Adipose tissue (tissue), 3 donors: ENCODE measurements around the gene TBC1D22A. TPM values are rescaled to one million over a fixed set of nuclear protein-coding genes. Genes with fewer than 3 reads are reported as not detected.

Source experiments
- H3K27ac ChIP-seq: one replicate; pipeline ENCODE4 v1.5.1; 2013; ENCODE audit warnings: low read depth, low read length
- WGBS, 3 donors: extraction: QIAGEN DNeasy Blood & Tissue Kit; methylation state at CpG; one replicate each; pipeline ENCODE4 v1.1.7; 2013; 5-methylcytosine and 5-hydroxymethylcytosine counted together
- polyA plus RNA-seq, 3 donors: library from polyadenylated mRNA; stranded (reverse); fragments of 200-250 nt; gene quantifications; one replicate each; pipeline ENCODE4 v1.2.3, GENCODE V29; 2013
- donor health status: healthy with polysubstance abuse.
- donor health status: Bipolar disorder and iron deficiency.
- donor health status: healthy.

TBC1D22A gene
- polyA plus RNA-seq, 3 donors: 13.3 to 16.7 (median 15.4) TPM

DNA sequence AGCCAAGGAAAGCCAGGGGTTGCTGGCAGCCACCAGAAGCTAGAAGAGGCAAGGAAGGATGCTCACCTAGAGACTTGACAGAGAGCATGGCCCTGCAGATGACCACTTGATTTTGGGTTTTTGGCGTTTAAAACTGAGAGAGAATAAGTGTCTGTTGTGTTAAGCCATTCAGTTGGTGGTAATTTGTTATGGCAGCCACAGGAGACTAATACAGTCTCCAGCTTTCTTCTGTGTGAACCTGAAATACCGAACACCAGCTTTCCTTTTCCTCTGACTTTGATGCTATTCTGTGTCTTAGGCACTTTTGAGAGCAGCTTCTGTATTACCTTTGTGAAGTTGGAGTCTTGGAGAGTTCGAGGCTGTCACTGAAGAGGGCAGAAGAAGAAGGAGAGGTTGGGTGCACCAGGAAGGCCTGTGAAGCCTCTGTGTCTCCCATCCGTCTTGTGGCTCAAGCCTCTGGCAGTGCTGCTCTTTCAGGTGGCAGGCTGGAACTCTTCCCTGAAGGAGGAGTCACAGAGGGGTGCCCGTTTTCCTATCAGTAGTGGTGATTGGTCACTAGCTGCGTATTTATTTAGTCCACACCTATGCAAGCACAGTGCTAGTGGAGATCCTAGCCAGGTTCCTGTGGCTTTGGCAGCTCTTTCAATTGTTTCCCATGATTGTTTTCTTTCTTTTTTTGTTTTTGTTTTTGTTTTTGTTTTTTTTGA is 2.5 kb downstream of the TBC1D22A start:
- no peak overlapping the region for H3K27ac ChIP-seq
- WGBS, 3 donors: 55 to 88% (median 78%) methylated on average over 6 of the region's 6 CpGs

DNA sequence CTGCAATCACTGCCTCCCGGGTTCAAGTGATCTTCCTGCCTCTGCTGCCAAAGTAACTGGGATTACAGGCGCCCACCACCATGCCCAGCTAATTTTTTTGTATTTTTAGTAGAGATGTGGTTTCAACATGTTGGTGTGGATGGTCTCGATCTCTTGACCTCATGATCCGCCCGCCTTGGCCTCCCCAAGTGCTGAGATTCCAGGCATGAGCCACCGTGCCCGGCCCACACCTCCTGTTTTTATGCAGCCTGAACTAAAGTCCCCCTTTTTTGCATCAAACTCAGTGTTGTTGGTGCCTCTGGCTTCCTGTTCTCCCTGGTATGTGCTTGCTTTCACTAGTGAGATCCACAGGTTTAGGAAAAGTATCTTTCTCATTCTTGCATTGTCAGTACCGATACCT is 4.2 kb downstream of the TBC1D22A start:
- 94 to 97% (median 95%) methylated on average over 8 of the region's 8 CpGs for WGBS, 3 donors
- H3K27ac ChIP-seq: no peak overlapping the region

DNA sequence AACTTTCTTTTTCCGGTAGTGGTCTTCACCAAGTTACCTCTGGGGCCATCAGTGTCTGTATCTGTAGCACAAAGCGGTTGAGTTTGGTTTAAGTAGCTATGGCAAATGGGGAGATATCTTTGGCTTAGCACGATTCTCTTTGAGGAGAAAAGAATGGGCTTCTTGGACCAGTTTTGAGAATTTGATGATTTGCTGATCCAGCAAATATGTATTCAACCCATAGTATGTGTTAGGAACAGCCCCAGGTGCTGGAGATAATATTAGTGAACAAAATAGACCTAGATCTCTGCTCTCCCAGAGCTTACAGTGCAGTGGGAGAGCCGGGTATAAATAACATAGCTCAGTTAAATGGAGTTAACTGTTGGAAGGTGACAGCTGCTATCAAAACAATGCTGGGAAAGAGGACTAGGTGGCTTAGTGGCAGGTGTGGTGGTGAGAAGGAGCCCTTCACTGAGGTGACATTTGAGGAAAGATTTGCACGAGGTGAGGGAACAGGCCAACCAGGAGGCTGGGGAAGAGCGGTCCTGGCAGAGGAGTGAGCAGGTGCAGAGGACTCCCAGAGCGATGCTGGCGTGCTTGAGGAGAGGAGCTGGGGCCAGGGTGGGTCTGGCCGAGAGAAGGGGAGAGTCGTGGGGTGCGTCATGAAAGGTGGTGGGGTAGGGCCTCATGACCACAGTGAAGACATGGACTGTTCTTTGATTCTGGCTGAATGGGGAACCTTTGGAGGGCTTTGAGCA is 5.0 kb downstream of the TBC1D22A start:
- 94 to 96% (median 96%) methylated on average over 11 of the region's 11 CpGs for WGBS, 3 donors
- no peak overlapping the region for H3K27ac ChIP-seq

DNA sequence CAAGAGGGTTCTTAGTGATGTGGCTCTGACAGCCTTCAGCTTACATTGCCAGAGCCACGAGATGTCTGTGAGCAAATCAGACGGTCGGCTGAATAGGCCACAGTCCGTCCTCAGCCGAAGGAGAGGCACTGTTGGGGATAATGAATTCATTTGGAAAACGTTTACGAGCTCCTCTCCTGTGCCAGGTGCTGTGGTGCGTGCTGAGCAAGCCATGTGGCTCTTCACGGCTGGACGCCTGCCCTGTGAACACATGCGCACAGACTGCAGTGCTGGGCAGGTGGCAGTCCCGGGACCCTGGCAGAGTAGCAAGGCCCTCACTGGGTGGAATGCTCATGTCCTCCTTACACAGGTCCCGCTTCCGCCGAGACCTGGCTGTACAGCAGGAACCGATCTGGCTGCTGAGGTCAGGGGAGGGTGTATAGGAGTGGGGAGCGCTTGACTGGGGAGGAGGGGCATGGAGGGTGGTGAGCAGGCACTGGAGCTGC is 6.8 kb downstream of the TBC1D22A start:
- 79 to 91% (median 88%) methylated on average over 17 of the region's 17 CpGs for WGBS, 3 donors
- no peak overlapping the region for H3K27ac ChIP-seq

DNA sequence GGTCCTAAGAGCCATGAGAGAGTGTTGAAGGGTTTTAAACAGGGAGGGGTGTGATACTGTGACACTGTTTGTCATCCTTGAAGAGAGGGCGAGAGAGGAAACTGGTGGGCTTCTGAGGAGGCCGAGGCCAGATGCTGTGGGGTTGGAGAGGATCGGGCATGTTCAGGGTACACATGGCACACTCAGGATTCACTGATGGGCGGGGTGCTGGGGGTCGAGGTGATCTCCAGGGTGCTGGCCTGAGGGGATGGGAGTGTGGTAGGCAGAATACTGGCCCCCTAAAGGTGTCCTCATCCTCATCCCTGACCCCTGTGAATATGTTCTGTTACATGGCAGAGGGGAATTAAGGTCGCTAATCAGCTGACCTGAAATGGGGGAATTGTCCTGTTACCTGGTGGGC is 7.3 kb downstream of the TBC1D22A start:
- H3K27ac ChIP-seq: no peak overlapping the region
- 92 to 93% (median 93%) methylated on average over 6 of the region's 6 CpGs for WGBS, 3 donors

DNA sequence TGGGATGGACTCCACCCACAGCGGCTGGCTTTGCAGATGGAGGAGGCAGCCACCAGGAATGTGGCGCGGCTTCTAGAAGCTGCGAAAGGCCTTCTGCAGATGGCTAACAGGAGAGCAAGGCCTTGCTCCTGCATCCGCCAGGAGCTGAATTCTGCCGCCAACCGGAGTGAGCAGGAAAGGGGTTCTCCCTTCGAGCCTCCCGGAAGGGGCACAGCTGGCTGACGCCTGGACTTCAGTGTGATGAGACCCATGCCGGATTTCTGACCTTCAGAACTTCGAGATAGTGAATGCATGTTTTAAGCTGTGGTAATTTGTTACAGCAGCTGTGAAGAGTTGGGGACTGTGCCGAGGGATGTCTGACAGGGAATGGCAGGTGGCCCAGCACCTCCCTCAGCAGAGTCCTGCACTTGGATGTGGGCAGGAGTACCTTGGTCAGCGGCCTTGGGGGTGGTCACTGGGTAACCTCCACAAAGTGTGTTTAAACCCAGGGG is 7.7 kb downstream of the TBC1D22A start:
- 63 to 82% (median 75%) methylated on average over 14 of the region's 14 CpGs for WGBS, 3 donors
- no peak overlapping the region for H3K27ac ChIP-seq

DNA sequence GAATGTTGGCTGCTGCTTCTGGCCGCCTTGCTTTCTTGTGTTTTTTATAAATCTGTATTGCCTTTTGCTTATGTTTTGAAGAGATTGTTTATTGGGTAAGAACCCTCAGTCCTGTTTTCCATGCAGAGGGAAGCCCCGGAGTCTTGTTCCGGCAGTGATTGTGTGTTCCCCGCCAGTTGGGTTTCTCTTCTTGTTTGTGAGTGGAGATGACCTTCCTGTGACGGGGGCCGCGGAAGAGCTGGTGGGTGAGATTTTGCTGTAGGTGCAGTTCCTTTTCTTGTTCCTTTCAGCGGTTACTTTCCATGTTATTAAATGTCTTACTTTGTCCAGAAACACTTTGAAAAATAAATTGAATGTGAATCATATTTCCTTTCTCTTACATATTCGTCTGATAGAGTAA is 8.3 kb downstream of the TBC1D22A start:
- no peak overlapping the region for H3K27ac ChIP-seq
- WGBS, 3 donors: 42 to 78% (median 47%) methylated on average over 9 of the region's 9 CpGs

DNA sequence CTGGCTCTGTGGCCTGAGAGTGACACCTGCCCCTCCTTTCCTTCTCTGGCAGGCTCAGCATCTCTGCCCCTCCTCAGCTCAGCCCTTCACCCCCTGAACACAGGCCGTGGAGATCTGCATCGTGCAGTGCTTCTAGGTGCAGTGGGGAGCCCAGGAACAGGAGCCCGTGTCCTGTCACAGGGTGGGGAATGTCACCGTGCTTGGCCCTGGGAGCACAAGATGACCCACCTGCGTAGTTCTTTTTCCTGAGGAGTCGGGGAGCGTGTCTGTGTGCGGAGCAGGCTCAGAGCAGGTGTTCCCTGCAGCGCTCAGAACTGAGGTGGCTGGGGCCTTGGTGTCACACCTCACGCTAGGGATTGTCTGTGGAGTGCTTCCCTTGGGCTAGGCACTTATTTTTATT is 10.6 kb downstream of the TBC1D22A start:
- WGBS, 3 donors: 76 to 86% (median 79%) methylated on average over 10 of the region's 10 CpGs
- no peak overlapping the region for H3K27ac ChIP-seq

DNA sequence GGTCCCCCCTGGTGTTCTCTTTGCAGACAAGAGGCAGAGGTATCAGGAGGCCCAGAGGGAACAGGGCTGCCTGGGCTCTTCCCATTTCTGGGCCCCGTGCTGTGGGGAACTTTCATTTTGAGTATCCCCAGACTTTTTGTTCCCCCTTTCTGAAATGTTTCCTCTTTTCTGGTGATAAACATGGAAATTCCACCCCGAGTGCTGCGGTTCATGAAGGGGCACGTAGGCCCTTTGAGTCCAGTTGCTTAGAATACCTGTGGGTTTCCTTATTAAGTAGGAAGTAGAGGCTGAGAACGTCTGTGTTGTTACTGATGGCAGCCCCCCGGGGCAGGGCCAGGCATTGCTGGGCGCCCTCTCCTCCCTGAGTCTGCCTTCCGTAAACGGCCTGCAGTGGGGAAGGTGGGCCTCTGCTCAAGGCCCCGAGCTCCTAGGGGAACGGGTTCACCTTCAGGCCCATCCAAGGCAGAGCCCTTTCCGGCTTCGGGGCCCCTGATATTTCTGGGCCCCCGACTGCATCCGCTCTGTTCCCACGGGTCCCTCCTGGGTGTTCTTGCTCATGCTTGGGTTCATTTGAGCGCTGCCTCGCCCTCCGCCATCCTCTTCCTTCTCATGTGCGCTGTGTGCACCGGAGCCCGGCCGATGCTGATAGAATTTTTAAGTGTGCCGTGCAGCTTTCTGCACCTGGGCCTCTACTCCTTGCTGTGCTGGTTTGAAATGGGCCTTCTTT is 12.0 kb downstream of the TBC1D22A start:
- 57 to 81% (median 68%) methylated on average over 24 of the region's 24 CpGs for WGBS, 3 donors
- no peak overlapping the region for H3K27ac ChIP-seq

DNA sequence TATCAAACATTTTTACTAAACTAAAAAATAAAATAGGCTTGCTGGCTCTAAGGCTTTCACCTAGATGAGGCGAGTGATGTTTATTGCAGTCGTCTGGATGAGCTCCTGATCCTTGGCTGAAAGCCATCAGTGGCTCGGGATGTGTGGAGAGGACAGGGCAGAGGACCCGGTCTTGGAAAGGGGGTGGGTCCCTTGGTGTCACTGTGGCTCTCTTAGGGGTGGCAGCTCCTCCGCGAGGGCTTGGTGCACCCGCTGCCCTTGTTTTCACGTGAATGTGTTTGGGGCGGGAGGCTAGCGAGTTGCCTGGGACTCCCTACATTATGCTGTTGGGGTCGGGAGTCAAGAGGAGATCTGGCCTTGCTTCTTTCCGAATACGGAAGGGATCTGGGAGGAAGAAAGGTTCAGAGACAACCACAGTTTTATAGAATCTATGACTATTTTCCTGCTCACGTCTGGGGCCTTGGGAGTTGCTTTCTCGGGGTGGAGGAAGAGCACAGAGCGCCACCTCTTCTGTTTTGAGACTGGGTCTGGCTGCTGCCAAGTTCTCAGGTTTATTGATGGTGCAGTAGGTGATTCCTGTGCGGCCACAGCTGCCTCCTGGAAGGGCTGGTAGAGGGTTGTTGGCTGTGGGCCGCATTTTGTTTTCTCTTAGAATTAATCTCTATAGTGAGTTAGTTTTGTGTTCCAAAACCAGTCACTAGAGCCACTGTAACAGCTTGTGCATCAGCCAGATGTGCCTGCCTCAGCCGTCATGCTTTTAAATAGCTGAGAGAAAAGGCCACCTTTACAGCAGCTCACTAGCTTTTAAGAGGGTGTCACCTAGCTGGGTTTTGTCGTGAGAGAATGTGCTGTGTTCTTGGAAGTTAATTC is 12.8 kb downstream of the TBC1D22A start:
- H3K27ac ChIP-seq: no peak overlapping the region
- WGBS, 3 donors: 70 to 77% (median 75%) methylated on average over 20 of the region's 20 CpGs

DNA sequence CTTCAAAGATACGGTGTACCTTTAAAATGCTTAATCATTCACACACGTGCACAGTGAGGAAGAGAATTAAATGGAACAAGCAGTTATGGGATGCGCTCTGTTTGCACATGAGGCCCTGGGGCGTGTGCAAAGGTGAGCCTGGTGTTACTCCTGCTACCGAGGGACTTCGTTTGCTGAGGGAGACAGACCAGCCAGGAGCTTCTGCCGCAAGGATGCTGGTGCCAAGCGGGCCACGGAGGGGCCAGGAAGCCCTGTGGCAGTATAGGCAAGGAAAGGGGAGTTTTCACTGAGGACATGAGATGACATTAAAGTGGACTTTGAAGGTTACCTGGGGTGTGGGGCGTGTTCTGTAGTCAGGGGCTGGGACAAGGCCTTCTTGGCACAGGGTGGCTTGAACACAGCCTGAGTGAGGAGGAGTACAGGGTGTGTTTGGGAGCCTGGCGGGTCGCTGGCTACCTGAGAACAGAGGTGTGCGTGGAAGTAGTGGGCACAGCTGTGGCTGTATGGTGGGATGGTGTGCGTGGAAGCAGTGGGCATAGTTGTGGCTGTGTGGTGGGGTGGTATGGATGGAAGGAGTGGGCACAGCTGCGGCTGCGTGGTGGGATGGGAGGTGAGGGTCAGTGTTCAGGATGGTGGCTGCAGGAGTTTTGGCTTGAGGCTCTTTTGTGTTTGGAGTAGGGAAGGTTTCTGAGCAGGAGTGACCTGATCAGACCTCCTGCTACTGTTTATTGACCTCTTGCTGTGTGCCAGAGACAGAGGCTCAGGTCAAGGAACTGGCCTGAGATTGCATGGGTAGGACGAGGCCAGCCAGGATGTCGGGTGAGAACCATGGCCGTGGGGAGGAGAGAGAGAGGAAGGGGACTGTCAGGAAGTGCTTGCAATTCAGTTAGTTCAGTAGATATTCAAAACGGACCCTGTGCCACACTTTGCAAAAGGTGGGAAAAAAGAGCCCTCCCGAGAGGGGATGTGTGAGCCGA is 13.7 kb downstream of the TBC1D22A start:
- WGBS, 3 donors: 74 to 78% (median 76%) methylated on average over 22 of the region's 22 CpGs
- no peak overlapping the region for H3K27ac ChIP-seq

DNA sequence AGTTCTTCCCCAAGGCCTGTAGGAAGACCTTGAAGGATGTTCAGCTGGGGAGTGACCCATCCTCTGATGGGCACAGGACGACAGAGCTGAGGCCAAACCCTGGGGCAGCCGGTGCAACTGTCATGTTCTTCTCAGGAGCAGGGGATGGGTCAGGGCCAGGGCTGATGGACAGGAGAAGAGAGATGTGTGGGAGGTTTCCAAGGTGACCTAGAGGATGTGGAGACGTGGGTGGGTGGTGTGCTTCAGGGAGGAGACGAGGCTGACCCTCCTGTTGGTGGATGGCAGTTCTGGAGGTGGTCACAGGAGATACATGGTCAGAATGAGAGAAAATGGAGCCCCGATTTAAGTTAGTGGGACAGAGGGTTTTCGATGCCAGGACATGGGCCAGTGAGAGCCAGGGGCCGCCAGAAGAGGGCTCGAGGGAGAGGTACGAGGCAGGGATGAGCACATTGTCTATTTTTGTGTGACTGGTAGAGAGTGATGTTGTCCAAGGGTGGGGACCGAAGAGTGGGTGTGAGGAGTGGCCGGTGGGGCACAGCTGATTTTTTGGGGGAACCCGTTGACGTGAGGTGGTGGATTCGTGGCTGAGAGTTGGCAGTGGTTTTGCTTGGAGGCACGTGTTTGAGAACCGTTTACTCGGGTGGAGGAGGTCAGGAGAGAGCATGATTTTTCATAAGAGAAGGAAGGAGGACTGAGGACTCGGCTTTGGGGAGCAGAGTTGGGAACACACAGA is 14.6 kb downstream of the TBC1D22A start:
- WGBS, 3 donors: 60 to 81% (median 62%) methylated on average over 18 of the region's 18 CpGs

DNA sequence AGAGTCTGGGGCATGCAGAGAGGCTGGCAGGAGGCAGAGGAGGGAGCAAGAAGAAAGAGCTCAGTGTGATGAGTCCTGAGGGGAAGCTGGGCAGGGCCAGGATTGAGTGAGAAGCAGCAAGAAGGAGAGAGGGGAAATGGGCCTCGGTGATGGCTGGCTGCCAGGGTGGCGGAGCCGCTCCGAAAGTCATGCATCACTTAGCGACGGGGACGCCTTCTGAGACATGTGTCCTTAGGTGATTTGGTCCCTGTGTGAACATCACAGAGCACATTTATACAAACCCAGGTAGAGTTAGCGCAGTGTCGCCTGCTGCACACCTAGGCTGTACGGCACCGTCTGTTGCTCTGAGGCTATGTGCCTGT is 15.1 kb downstream of the TBC1D22A start:
- 53 to 67% (median 60%) methylated on average over 11 of the region's 11 CpGs for WGBS, 3 donors

More for the DNA sequence above, 14.6 kb downstream of the TBC1D22A start:
- no peak overlapping the region for H3K27ac ChIP-seq

DNA sequence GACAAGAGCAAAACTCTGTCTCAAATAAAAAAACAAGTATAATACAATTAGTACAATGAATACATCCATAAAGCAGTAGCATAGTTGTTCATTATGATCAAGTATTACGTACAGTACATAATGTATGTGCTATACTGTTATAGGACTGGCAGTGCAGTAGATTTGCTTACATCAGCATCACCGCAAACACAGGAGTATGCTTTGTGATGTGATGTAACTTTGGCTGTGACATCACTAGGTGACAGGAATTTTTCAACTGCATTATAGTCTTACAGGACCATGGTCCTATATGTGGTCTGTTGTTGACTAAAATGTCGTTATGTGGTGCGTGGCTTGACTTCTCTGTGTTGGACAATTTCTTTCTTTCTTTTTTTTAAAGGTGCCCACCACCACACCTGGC is 16.6 kb downstream of the TBC1D22A start:
- WGBS, 3 donors: 91 to 97% (median 92%) methylated on average over 4 of the region's 4 CpGs

More for the DNA sequence above, 15.1 kb downstream of the TBC1D22A start:
- H3K27ac ChIP-seq: no peak overlapping the region

DNA sequence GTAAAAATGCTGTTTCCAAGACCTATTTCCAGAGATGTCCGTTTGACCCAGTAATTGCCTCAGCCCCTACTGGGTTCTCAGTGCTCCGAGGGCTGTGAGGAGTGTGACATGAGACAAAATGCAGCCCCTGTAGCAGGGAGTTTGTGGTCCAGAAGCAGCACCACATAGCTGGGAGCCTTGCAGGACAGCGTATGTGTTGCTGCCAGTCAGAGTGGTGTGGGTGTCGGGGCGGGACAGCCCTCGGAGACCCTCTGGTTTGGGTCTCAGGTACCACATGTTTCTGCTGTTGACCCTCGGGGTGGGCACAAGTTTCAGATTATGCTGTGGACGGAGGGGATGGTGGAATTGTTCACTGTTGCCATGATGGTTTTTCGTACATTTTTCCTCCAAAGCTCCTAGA is 17.2 kb downstream of the TBC1D22A start:
- 81 to 92% (median 91%) methylated on average over 9 of the region's 9 CpGs for WGBS, 3 donors

More for the DNA sequence above, 16.6 kb downstream of the TBC1D22A start:
- no peak overlapping the region for H3K27ac ChIP-seq

DNA sequence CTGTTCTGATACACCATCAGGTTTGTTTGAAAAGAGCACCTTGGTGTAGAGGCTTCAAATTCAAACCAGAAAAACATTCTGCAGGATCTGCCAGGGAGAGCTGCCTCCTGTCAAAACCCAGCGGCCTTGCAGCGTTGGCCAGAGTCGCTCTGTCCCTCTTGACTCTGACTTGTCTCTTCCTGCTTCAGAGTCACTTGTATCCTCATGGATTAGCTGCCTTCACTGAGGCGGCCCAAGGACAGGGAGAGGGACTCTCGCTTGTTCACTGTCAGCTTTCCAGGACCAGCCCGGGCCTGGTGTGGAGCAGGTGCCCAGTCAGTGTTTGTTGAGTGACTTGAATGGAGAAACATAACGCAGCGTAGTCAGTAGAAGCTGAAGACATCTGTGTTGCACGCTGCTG is 18.0 kb downstream of the TBC1D22A start:
- no peak overlapping the region for H3K27ac ChIP-seq
- WGBS, 3 donors: 74 to 92% (median 88%) methylated on average over 9 of the region's 9 CpGs

More for the DNA sequence above, 17.2 kb downstream of the TBC1D22A start:
- H3K27ac ChIP-seq: no peak overlapping the region
